Endothelial cell of umbilical vein (primary cell): ENCODE measurements around the gene LTB4R. TPM values are rescaled to one million over a fixed set of nuclear protein-coding genes. Genes with fewer than 3 reads are reported as not detected.

ENCODE experiments used
- BruUV-seq: library from RNA; stranded (reverse); fragments of 400-500 nt; replicated peaks from 2 replicates; lab custom pipeline; 2021; lab: Mats Ljungman, UMichigan
- CTCF ChIA-PET: fragments of 300-600, 350-600 bp; sonication (Branson Sonifier 250); formaldehyde crosslinking; loops from one replicate; lab custom pipeline; 2021; ENCODE audit warnings: antibody characterized with exemption, inconsistent platforms; lab: Charles Lee
- POLR2A ChIA-PET: fragments of 300-600, 350-600 bp; sonication (Branson Sonifier 250); formaldehyde crosslinking; loops from one replicate; lab custom pipeline; 2021; ENCODE audit warnings: antibody characterized with exemption, inconsistent platforms; lab: Charles Lee
- DNase-seq: peaks from one replicate; pipeline ENCODE4 v3.0.0-alpha.2; 2011; ENCODE audit warnings: low read depth, low spot score
- FAIRE-seq: peaks from 2 replicates; lab custom pipeline; 2011; peaks lifted over from hg19 to GRCh38; lab: Jason Lieb, UNC
- H2AFZ ChIP-seq: 2 replicates; pipeline ENCODE4 v1.6.0; 2012; ENCODE audit warnings: low read depth, low read length, control low read depth, inconsistent platforms
- H3K27ac ChIP-seq: 2 replicates; pipeline ENCODE4 v1.5.1; 2011; ENCODE audit warnings: low read depth, mild to moderate bottlenecking, control low read depth, low read length, moderate library complexity; ENCODE audit not compliant: insufficient read depth
- H3K27me3 ChIP-seq, 2 experiments: 2 replicates each; pipeline versions ENCODE4 v1.6.0 to v1.6.1; 2011; ENCODE audit warnings: low read length in 2 of 2, mixed read lengths in 1 of 2; ENCODE audit not compliant: control insufficient read depth in 2 of 2, insufficient read depth in 2 of 2
- H3K36me3 ChIP-seq, 2 experiments: 2 replicates in 1 of 2; 3 replicates in 1 of 2; pipeline ENCODE4 v1.5.1; 2011; ENCODE audit warnings: low read length in 2 of 2, mild to moderate bottlenecking in 1 of 2, moderate library complexity in 1 of 2; ENCODE audit not compliant: control insufficient read depth in 2 of 2, insufficient read depth in 2 of 2; ENCODE audit errors: extremely low read depth in 1 of 2
- H3K4me1 ChIP-seq: 3 replicates; pipeline ENCODE4 v1.5.1; 2011; ENCODE audit warnings: mild to moderate bottlenecking, low read length; ENCODE audit not compliant: control insufficient read depth, insufficient read depth; ENCODE audit errors: extremely low read depth
- H3K4me2 ChIP-seq: 2 replicates; pipeline ENCODE4 v1.6.1; 2011; ENCODE audit warnings: low read length, control low read depth, mixed read lengths; ENCODE audit not compliant: insufficient read depth
- H3K4me3 ChIP-seq, 3 experiments: fragments of 200-600 bp in 1 of 3; sonication (generic), shearing (Covaris generic) in 1 of 3; replicated peaks in 1 of 3; 2 replicates each; pipeline ENCODE4 v1.5.1; 2011 to 2016; ENCODE audit warnings: control low read depth in 3 of 3, low read length in 3 of 3, mild to moderate bottlenecking in 2 of 3, inconsistent platforms in 1 of 3, low read depth in 1 of 3, moderate library complexity in 1 of 3; ENCODE audit not compliant: insufficient read depth in 1 of 3
- H3K79me2 ChIP-seq: 2 replicates; pipeline ENCODE4 v1.6.0; 2012; ENCODE audit warnings: low read length, inconsistent platforms; ENCODE audit not compliant: control insufficient read depth, insufficient read depth
- H3K9ac ChIP-seq: replicated peaks from 2 replicates; pipeline ENCODE3; 2011; ENCODE audit warnings: low read length, control low read depth; ENCODE audit not compliant: insufficient read depth; ENCODE audit errors: extremely low read depth
- H3K9me1 ChIP-seq: replicated peaks from 3 replicates; pipeline ENCODE4 v1.6.0; 2011; ENCODE audit warnings: mild to moderate bottlenecking, low read length; ENCODE audit not compliant: control insufficient read depth, insufficient read depth; ENCODE audit errors: extremely low read depth
- H3K9me3 ChIP-seq: replicated peaks from 2 replicates; pipeline ENCODE4 v1.5.1; 2012; ENCODE audit warnings: low read length, inconsistent platforms; ENCODE audit not compliant: control insufficient read depth, insufficient read depth
- H4K20me1 ChIP-seq: replicated peaks from 2 replicates; pipeline ENCODE3; 2011; ENCODE audit warnings: mild to moderate bottlenecking, low read length; ENCODE audit not compliant: control insufficient read depth, insufficient read depth; ENCODE audit errors: extremely low read depth
- EZH2 ChIP-seq: IDR thresholded peaks from 2 replicates; pipeline ENCODE4 v1.6.1; 2012; ENCODE audit warnings: borderline replicate concordance, low read depth, mild to moderate bottlenecking, moderate library complexity, low read length, inconsistent platforms; ENCODE audit not compliant: severe bottlenecking
- FOS ChIP-seq: IDR thresholded peaks from 2 replicates; pipeline ENCODE4 v1.6.1; 2011; ENCODE audit warnings: mild to moderate bottlenecking, low read length, moderate library complexity, borderline replicate concordance; ENCODE audit not compliant: insufficient read depth
- GATA2 ChIP-seq: IDR thresholded peaks from 2 replicates; pipeline ENCODE4 v1.7.0; 2011; ENCODE audit warnings: low read depth, mild to moderate bottlenecking, moderate library complexity, mixed read lengths, low read length; ENCODE audit not compliant: insufficient read length, insufficient read depth
- JUN ChIP-seq: IDR thresholded peaks from 2 replicates; pipeline ENCODE4 v1.6.1; 2011; ENCODE audit warnings: borderline replicate concordance, low read depth; ENCODE audit not compliant: insufficient read length, insufficient read depth
- MAX ChIP-seq: IDR thresholded peaks from 2 replicates; pipeline ENCODE4 v1.6.1; 2011; ENCODE audit not compliant: insufficient read depth, insufficient read length
- MYC ChIP-seq: IDR thresholded peaks from one replicate; pipeline ENCODE4 v1.6.1; 2011; ENCODE audit warnings: mild to moderate bottlenecking, low read depth, low read length
- POLR2A ChIP-seq: IDR thresholded peaks from 2 replicates; pipeline ENCODE4 v1.6.1; 2012; ENCODE audit warnings: low read depth, mild to moderate bottlenecking, control low read depth, low read length
- POLR2AphosphoS5 ChIP-seq: IDR thresholded peaks from 2 replicates; pipeline ENCODE4 v1.6.1; 2012; ENCODE audit warnings: low read depth, mild to moderate bottlenecking, control low read depth, low read length, moderate library complexity; ENCODE audit not compliant: insufficient read depth
- dilution Hi-C: fragments of 300-500 bp; cut with MboI; formaldehyde crosslinking; loops from one replicate; pipeline ENCODE4 v1.15.0; 2019; ENCODE audit warnings: low sequenced_read_pairs; ENCODE audit not compliant: extremely low pct_ligation_motif_present
- intact Hi-C: fragments of 100-400 bp; cut with micrococcal nuclease; formaldehyde crosslinking; loops from one replicate; pipeline ENCODE4 v1.10.0; 2022
- polyA plus RNA-seq, 4 experiments: library from polyadenylated mRNA; depleted of rRNA in 3 of 4; stranded (reverse) in 3 of 4; unstranded in 1 of 4; fragments of >200 nt; gene quantifications; 2 replicates each; pipeline versions ENCODE4 v1.2.1 to v1.2.3, GENCODE V29; 2011 to 2012; ENCODE audit warnings: missing spikeins in 1 of 4
- total RNA-seq: library from RNA; stranded (reverse); gene quantifications from 2 replicates; pipeline ENCODE4 v1.2.3, GENCODE V29; 2021
- TF ChIP-seq, protein P1 (sequence below), 2 donors: IDR thresholded peaks; 1 replicate in 1 of 2; 2 replicates in 1 of 2; pipeline ENCODE4 v1.5.1; 2011; ENCODE audit warnings: low read length in 2 of 2, mild to moderate bottlenecking in 2 of 2, moderate library complexity in 2 of 2, control low read depth in 1 of 2, inconsistent platforms in 1 of 2, low read depth in 1 of 2; ENCODE audit not compliant: insufficient read depth in 1 of 2; ENCODE audit errors: extremely low read depth in 1 of 2

Gene LTB4R
- total and polyA plus RNA-seq, 2 donors (not counting 3 experiments of a cell fraction or from before 2014, with no cell fraction given) = 9.1 to 10.5 TPM

GRCh38 chr14:24339284-24340151 is 28.2 kb downstream of the LTB4R start, which contains the start of gene RIPK3:
Gene RIPK3 (minus strand): TSS chr14:24339991. CDS start chr14:24339826, 165 bp downstream.
- Histone ChIP-seq H3K4me2 (peak within 1 kb of the TSS; percentile 40), H3K79me2 (no peaks in the 10 kb centered on the region), H2AFZ (peak within 1 kb of the TSS; percentile 73), H3K27me3 (peaks cover 5 to 9% of the 10 kb centered on the region in 2 experiments), H3K9me1 (no peaks in the 10 kb centered on the region), H3K27ac (no peak within 1 kb of the TSS), H4K20me1 (no peaks in the 10 kb centered on the region), H3K9me3 (no peaks in the 10 kb centered on the region), H3K4me3 (peak within 1 kb of the TSS in 2 of 3 experiments; percentile 5 to 24), H3K4me1 (peaks cover 24% of the 10 kb centered on the region), H3K36me3 (no peaks in the 10 kb centered on the region), H3K9ac (no peak within 1 kb of the TSS)
- BruUV-seq = no TSS peak
- dilution Hi-C loops (no loop called here), intact Hi-C loops (loop anchor here (1.0 kb wide), 1 partner anchor 73 kb away; no protein-coding TSS in a partner anchor)
- FAIRE-seq = peak; percentile 67
- ChIA-PET CTCF (interaction anchor here (0.8 to 20.1 kb wide), 5 partner anchors 11 to 95 kb away, joined by 3 to 811 read pairs (median 4); partner anchors contain the start of genes CBLN3 and KHNYN), POLR2A (interaction anchor here (0.6 kb wide), 1 partner anchor 59 kb away, joined by 7 read pairs; the partner anchor contains the start of gene NYNRIN)
- TF ChIP-seq MAX (no peak), EZH2 (peak; percentile 30)
- peak; percentile 23 for DNase-seq

DNA sequence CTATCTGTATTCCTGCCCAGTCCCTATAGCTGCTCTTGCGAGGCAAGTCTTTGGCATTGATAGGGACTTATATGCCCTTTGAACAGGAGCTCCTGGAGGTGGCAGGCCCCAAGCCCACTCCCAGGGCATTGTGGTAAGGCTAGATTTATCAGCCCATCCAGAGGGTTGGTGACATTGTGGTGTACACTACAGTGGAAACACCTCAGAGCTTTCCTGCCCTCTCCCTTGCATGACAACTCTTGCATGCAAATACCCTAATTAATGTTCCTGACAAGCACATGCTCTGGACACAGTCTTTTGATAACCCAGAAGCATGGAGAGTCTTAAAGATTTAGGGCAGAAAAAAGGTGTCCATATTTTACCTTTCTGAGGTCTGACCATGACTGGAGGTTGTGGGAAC is 29.3 kb downstream of the LTB4R start:
- ChIA-PET CTCF (interaction anchor here (0.9 to 20.1 kb wide), 4 partner anchors 8 to 93 kb away, joined by 3 to 811 read pairs (median 10); partner anchors contain the start of genes CBLN3 and KHNYN), POLR2A (no interaction called here)
- DNase-seq (no peak), FAIRE-seq (no peak)
- dilution Hi-C loops (no loop called here), intact Hi-C loops (no loop called here)
- no peak overlapping the region for H3K4me2 ChIP-seq
- H4K20me1 ChIP-seq = no peaks in the 10 kb centered on the region
- no peak overlapping the region for H3K4me3 ChIP-seq
- H3K9me1 ChIP-seq = no peaks in the 10 kb centered on the region
- BruUV-seq = no TSS peak
- H3K27ac ChIP-seq = no peak overlapping the region
- no peak for TF ChIP-seq POLR2A
- TF ChIP-seq MYC = no peak
- TF ChIP-seq, protein P1, sequence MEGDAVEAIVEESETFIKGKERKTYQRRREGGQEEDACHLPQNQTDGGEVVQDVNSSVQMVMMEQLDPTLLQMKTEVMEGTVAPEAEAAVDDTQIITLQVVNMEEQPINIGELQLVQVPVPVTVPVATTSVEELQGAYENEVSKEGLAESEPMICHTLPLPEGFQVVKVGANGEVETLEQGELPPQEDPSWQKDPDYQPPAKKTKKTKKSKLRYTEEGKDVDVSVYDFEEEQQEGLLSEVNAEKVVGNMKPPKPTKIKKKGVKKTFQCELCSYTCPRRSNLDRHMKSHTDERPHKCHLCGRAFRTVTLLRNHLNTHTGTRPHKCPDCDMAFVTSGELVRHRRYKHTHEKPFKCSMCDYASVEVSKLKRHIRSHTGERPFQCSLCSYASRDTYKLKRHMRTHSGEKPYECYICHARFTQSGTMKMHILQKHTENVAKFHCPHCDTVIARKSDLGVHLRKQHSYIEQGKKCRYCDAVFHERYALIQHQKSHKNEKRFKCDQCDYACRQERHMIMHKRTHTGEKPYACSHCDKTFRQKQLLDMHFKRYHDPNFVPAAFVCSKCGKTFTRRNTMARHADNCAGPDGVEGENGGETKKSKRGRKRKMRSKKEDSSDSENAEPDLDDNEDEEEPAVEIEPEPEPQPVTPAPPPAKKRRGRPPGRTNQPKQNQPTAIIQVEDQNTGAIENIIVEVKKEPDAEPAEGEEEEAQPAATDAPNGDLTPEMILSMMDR (IDR thresholded peaks at IDR 0.05; ENCODE audit: extremely low read depth in 1 of 2, insufficient read depth in 1 of 2, low read depth in 1 of 2, low read length in 2 of 2) = no peak
- TF ChIP-seq MAX = no peak
- TF ChIP-seq EZH2 = no peak
- TF ChIP-seq JUN = no peak
- TF ChIP-seq FOS = no peak
- no peak for TF ChIP-seq GATA2
- no peak for TF ChIP-seq POLR2AphosphoS5
- peaks cover 5 to 9% of the 10 kb centered on the region in 2 experiments for H3K27me3 ChIP-seq
- no peaks in the 10 kb centered on the region for H3K36me3 ChIP-seq
- H2AFZ ChIP-seq = no peak overlapping the region
- peaks cover 17% of the 10 kb centered on the region for H3K4me1 ChIP-seq
- H3K9me3 ChIP-seq = no peaks in the 10 kb centered on the region
- H3K79me2 ChIP-seq = no peaks in the 10 kb centered on the region
- no peak overlapping the region for H3K9ac ChIP-seq
